ENCODE data around the gene CTAGE8.
"Not testable (repeated sequence)": the region's sequence is repeated elsewhere in the genome, so short reads cannot be mapped to it uniquely, and the experiment has no call there.

Gene CTAGE8

GRCh38 chr7:144252307-144252706 is 16.8 kb downstream of the CTAGE8 start:
- DNase-seq, result not testable (repeated sequence)

- DNase-seq, result not testable (repeated sequence)
Observed at GRCh38 chr7:144247674-144248330, 21.3 kb downstream of the CTAGE8 start.

DNA sequence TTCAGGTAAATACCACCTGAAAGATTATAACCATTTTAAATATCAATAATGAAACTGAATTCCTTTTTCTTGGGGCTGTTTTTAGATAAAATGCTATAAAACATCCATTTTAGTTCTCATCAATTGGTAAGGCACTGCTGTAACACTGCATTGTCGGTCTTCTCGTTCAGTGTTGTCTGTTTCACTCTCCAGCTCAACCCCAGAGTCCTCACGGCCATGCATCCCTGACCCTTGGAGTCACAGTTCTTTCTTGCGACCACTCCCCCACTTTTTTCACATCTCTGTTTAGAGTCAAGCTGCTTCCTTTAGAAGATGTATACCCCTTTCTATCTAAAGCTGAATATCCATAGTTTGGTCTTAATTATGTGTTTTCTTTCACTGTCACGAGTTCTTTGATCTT is 22.1 kb downstream of the CTAGE8 start:
- DNase-seq, result not testable (repeated sequence)

- DNase-seq, result not testable (repeated sequence)
Observed at GRCh38 chr7:144245372-144245771, 23.7 kb downstream of the CTAGE8 start.

DNA sequence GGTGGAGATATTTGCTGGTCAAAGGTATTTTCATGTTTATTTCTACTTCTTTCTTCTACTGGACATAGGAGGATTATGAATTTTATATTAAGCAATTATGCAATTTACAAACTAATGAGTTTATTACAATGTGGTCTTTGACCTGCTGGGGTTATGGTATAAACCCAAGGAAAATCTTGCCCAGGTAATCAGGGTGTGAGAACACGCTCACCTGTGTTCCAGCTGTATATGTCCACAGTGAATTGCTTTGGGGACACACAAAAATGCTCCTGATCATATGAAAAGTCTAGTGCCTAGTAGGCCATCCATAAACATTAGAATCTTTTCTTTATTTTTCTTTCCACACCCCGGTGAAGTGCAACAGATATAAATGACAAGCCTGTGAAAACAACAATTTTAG is 29.7 kb downstream of the CTAGE8 start, which contains the start of gene OR2A42:
Gene OR2A42 (minus strand): TSS at position 241 of the 400 bp plus-strand sequence. CDS start 6,762 bp downstream, outside the sequence.
- not testable (repeated sequence) for DNase-seq

GRCh38 chr7:144238530-144239082 is 30.5 kb downstream of the CTAGE8 start:
- DNase-seq, result not testable (repeated sequence)

DNA sequence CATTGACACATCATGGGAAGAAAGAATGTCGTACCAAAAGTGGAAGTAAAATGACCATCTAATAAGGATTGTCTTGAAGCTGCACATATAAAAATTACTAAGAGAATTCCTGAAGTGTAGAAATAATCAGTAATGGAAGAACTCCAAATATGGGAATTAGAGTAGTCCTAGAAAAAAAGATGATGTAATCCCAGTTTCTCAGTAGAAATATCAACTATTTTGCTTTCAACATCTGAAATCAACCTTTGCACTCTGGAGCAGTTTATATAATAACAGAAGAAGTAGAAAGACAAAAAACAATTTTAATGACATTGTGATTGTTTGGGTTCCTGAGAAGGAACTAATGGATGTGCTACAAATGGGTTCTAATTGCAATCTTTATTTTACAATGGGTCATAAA is 36.0 kb downstream of the CTAGE8 start:
- DNase-seq, result not testable (repeated sequence)

GRCh38 chr7:144231027-144231426 is 38.1 kb downstream of the CTAGE8 start:
- not testable (repeated sequence) for DNase-seq

DNA sequence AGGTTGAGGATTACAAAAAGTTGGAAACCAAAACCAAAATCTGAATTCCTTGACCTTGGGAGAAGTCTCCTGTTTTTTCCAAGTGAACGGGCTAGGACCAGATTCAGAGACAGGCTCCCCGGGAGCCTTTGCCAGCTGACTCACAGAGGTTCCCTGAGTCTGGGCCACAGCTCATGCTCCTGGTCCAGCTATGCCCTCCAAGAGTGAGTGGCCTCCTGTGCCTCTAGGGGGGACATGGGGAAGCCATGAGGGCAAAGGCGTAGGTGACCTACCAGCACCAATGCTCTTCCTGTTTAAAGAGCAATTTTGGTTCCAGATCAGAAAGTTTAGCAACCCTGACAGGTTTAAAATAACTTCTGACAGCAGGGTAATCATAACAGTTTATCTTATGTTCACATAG is 40.3 kb downstream of the CTAGE8 start:
- DNase-seq, result not testable (repeated sequence)

- not testable (repeated sequence) for DNase-seq
Observed at GRCh38 chr7:144226866-144227265, 42.2 kb downstream of the CTAGE8 start.

DNA sequence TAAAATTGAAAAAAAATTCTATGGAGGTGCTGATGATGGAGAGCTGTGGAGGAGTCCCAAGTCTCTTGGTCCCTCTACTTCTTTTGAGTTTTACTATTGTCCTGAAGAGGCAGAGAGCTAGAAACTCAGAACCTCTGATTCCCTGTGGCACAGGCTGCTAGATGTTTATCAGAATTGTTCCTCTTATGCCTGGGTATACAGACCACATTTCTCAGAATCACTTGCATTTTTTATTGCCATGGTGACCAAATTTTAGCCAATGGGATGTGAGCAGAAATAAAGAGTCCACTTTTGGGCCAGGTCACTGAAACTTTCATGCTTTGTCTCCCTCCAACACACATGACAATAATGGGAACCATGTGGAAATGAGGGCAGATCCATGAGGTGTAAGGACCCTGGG is 45.4 kb downstream of the CTAGE8 start:
- not testable (repeated sequence) for DNase-seq

- DNase-seq, result not testable (repeated sequence)
Observed at GRCh38 chr7:144220531-144220930, 48.6 kb downstream of the CTAGE8 start.

DNA sequence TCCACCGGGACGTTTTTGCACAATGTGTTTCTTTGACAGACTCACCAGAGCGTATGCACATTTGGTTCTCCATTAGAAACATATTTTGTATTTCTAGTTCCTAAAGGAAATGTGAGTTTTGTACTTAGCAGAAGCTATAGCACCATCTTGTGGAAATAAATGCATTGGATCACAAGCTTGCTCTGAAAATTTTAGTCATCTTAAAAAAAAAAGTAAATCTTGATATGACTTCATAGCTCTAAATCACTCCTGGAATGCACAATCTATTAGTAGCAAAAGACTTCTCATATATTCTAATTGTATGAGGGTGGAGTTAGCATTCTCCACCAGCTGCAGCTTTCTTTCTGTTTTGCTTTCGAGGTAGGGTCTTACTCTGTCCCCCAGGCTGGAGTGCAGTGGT is 49.9 kb downstream of the CTAGE8 start:
- not testable (repeated sequence) for DNase-seq

DNA sequence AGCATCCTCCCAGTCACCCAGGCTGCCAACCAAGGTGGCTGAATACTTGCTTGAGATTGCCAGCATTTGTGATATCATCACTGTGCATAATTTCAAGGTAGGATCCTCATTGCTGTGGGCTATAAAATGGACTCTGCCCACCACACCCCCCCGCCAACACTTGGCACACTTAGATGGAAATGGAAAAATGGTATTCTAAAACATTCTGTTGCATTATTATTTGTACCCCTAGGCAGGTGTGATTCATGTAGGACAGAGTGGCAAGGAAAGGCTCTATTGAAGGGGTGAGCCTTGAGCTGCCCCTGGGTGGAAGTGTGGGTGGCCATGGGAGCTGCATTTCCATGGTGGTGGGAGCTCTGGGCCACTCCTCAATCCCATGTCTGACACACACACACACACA is 50.5 kb downstream of the CTAGE8 start:
- not testable (repeated sequence) for DNase-seq

GRCh38 chr7:144217200-144217599 is 51.9 kb downstream of the CTAGE8 start:
- not testable (repeated sequence) for DNase-seq
